Mononuclear cell (primary cell): Measurements from ENCODE around the gene C6orf132. TPM values are rescaled to one million over a fixed set of nuclear protein-coding genes. Genes with fewer than 3 reads are reported as not detected.

ENCODE experiments used
- H3K27me3 ChIP-seq: 2 replicates; pipeline ENCODE4 v1.6.0; 2011; ENCODE audit warnings: low read length, control low read depth; ENCODE audit not compliant: insufficient read depth
- H3K4me1 ChIP-seq: 2 replicates; pipeline ENCODE4 v1.5.1; 2011; ENCODE audit warnings: mild to moderate bottlenecking, low read length, control low read depth; ENCODE audit not compliant: insufficient read depth
- H3K4me3 ChIP-seq: 2 replicates; pipeline ENCODE4 v1.5.1; 2011; ENCODE audit warnings: mild to moderate bottlenecking, low read length, moderate library complexity
- H3K9me3 ChIP-seq: 2 replicates; pipeline ENCODE4 v1.5.1; 2011; ENCODE audit warnings: low read depth, mild to moderate bottlenecking, control low read depth, low read length
- total RNA-seq: library from RNA; depleted of rRNA; stranded (reverse); fragments of >200 nt; gene quantifications from one replicate; pipeline ENCODE4 v1.2.3, GENCODE V29; 2012

C6orf132 gene
- total RNA-seq, 1 donor, result not detected

DNA sequence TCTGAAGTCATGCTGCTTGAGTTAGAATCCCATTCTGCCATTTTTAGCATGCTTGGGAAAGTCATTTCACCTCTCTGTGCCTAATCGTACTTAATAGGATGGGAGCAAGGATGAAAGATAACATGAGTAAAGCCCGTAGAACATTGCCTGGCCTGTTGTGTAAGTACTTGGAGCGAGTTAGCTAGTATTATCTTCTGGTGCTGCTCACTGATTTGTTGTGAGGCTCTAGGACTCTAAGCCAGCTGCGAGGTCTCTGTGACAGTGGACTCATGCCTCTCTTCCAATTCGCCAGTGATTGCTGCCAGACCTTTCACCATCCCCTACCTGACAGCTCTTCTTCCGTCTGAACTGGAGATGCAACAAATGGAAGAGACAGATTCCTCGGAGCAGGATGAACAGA, 74.2 kb downstream of the C6orf132 start:
- Histone ChIP-seq H3K4me3 (no peak overlapping the region), H3K4me1 (no peaks in the 10 kb centered on the region), H3K9me3 (no peaks in the 10 kb centered on the region), H3K27me3 (no peaks in the 10 kb centered on the region)

DNA sequence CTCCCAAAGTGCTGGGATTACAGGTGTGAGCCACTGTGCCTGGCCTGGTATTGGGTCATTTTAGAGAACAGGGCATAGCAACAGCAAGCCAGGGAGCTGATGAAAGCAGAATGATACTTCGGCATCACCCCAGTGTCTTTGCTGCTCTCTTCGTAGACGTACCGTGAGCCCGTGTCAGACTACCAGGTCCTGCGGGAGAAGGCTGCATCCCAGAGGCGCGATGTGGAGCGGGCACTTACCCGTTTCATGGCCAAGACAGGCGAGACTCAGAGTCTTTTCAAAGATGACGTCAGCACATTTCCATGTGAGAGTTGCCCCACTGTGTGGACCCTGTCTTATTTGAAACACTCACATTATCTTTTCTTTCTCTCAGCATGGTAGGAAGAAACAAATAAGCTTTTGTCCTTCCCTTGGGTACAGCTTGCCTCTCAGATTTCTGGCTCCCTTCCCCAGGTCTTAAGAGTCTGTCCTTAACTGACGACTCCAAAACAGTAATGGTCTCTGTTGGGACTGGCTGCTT, 76.2 kb downstream of the C6orf132 start:
- Histone ChIP-seq H3K4me1 (no peaks in the 10 kb centered on the region), H3K4me3 (no peak overlapping the region), H3K9me3 (no peaks in the 10 kb centered on the region), H3K27me3 (no peaks in the 10 kb centered on the region)

DNA sequence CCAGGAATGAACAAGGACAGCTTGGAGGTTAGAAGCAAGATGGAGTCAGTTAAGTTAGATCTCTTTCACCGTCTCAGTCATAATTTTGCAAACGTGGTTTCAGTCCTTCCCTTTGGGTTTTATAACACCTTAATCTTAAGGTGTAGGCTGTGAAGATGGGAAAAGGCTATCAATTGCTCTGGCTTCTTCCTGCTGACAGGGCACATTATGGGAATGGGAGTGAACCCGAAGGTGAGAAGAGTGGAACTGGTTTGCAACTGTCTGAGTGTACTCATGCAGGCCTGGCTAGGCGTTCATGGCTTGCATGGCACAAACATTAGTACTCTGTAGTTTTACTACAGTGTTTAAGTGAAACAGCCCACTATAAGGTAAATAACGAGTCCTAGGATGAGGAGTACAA, 82.7 kb downstream of the C6orf132 start:
- Histone ChIP-seq H3K4me1 (no peaks in the 10 kb centered on the region), H3K27me3 (no peaks in the 10 kb centered on the region), H3K4me3 (no peak overlapping the region)

DNA sequence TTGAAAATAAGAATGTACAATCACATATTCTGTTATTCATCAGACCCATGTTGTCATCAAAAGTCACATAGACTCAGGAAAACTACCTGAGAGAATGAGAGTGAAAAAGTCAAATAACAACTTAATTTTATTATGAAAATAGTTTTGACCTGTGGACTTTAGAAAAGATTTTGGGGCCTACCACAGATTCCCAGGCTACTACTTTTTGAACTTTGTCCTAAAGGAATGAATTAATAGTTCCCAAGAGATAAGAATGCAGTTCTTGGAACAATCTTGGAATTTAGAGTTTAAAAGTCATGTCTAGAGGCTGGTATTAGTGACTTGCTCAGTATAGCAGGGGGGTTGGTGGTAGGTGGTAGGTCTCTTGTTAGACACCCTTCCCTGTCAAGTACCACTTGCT, 88.8 kb downstream of the C6orf132 start:
- no peaks in the 10 kb centered on the region for H3K27me3 ChIP-seq
- no peak overlapping the region for H3K4me3 ChIP-seq
- H3K4me1 ChIP-seq, result peaks cover 32% of the 10 kb centered on the region
- H3K9me3 ChIP-seq, result no peaks in the 10 kb centered on the region

More for the DNA sequence above, 82.7 kb downstream of the C6orf132 start:
- no peaks in the 10 kb centered on the region for H3K9me3 ChIP-seq

DNA sequence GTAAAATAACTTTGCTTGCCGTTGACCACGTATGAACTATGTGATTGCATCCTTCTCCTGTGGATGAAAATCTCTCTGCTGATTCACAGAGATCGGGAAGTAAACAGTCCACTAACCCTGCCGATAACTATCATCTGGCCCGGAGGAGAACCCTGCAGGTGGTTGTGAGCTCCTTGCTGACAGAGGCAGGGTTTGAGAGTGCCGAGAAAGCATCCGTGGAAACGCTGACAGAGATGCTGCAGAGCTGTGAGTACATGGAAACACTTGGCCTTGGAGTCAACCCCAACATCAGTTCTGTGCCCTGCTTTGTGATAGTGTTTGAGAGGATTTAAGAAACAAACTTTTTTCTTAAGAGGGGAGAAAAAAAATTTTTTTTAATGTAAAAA, 91.2 kb downstream of the C6orf132 start:
- Histone ChIP-seq H3K27me3 (no peaks in the 10 kb centered on the region), H3K4me1 (peaks cover 51% of the 10 kb centered on the region), H3K4me3 (peak overlapping the region; percentile 93), H3K9me3 (no peaks in the 10 kb centered on the region)

Other genes with a start within 250 kb of the C6orf132 start
- gene USP49, start 247.2 kb downstream of the C6orf132 start, total RNA-seq, result 3.5 TPM
- gene MED20, start 221.5 kb downstream of the C6orf132 start, total RNA-seq, result 2.5 TPM
- 3.8 TPM for gene BYSL, start 221.1 kb downstream of the C6orf132 start, total RNA-seq
- gene CCND3, start 200.8 kb downstream of the C6orf132 start, total RNA-seq, result 219 TPM
- gene TAF8, start 92.1 kb downstream of the C6orf132 start, total RNA-seq, result 25.9 TPM
- not detected for gene GUCA1A, start 30.7 kb upstream of the C6orf132 start, total RNA-seq
- gene GUCA1B, start 52.3 kb upstream of the C6orf132 start, total RNA-seq, result 0.84 TPM
- 26.8 TPM for gene MRPS10, start 75.2 kb upstream of the C6orf132 start, total RNA-seq